Measurements from ENCODE around the gene TCEAL5.

- TF ChIP-seq CTCF (conservative IDR thresholded peaks at IDR 0.05 in 1 of 2, IDR thresholded peaks at IDR 0.05 in 1 of 2; ENCODE audit: low read depth in 1 of 2, low read length in 2 of 2), result no peak
- TF ChIP-seq EZH2 (IDR thresholded peaks at IDR 0.05; ENCODE audit: low read length, missing control alignments), result no peak
Observed at GRCh38 chrX:103256651-103257050, 19.9 kb downstream of the TCEAL5 start.

All from fibroblast of lung (primary cell).